Measurements from ENCODE around the gene DHH. TPM values are rescaled to one million over a fixed set of nuclear protein-coding genes. Genes with fewer than 3 reads are reported as not detected.

The DHH gene
- total RNA-seq, 1 experiment from 2014 or later = 0.15 TPM

GRCh38 chr12:49098035-49098451 is 3.4 kb upstream of the DHH start (continued):
- TF ChIP-seq ZNF532 (CRISPR knock-in tag; IDR thresholded peaks at IDR 0.05; ENCODE audit: borderline replicate concordance) (no peak), E2F4 (CRISPR knock-in tag; IDR thresholded peaks at IDR 0.05; ENCODE audit: borderline replicate concordance, low read depth) (no peak), ELF4 (CRISPR knock-in tag; IDR thresholded peaks at IDR 0.05; ENCODE audit: low read depth) (no peak)

- ChIA-PET POLR2A (no interaction called here), CTCF (interaction anchor here (1.0 to 14.5 kb wide), 13 partner anchors 10 to 226 kb away, joined by 3 to 216 read pairs (median 5); partner anchors contain the start of genes LMBR1L and TROAP)
- no peaks in the 10 kb centered on the region for H3K9me3 Mint-ChIP-seq
- ATAC-seq (no peak), DNase-seq (ENCODE audit: low spot score) (no peak)
- H3K27ac Mint-ChIP-seq = no peak overlapping the region
- H3K4me1 Mint-ChIP-seq = peaks cover 24% of the 10 kb centered on the region
- H3K4me3 Mint-ChIP-seq = no peak overlapping the region
- H3K36me3 Mint-ChIP-seq = peaks cover 28% of the 10 kb centered on the region
- peaks cover 35% of the 10 kb centered on the region for H3K27me3 Mint-ChIP-seq (ENCODE audit: low read depth)
- no peak for TF ChIP-seq TCF7 (CRISPR knock-in tag; IDR thresholded peaks at IDR 0.05; ENCODE audit: low read depth)
- TF ChIP-seq NR2C2 (CRISPR knock-in tag; IDR thresholded peaks at IDR 0.05) = no peak
- TF ChIP-seq ZNF121 (CRISPR knock-in tag; IDR thresholded peaks at IDR 0.05) = no peak
- no peak for TF ChIP-seq ZNF512 (CRISPR knock-in tag; IDR thresholded peaks at IDR 0.05; ENCODE audit: borderline replicate concordance)
- TF ChIP-seq GTF2I (CRISPR knock-in tag; conservative IDR thresholded peaks at IDR 0.05) = no peak
- no peak for TF ChIP-seq ATF2 (CRISPR knock-in tag; IDR thresholded peaks at IDR 0.05; ENCODE audit: borderline replicate concordance, low read depth)
- no peak for TF ChIP-seq HMGA2 (CRISPR knock-in tag; IDR thresholded peaks at IDR 0.05)
Measured at GRCh38 chr12:49097381-49097780, 2.8 kb upstream of the DHH start.

GRCh38 chr12:49094975-49095365 is 369 bp upstream of the DHH start:
- ATAC-seq = no peak
- H3K36me3 Mint-ChIP-seq = peaks cover 7% of the 10 kb centered on the region; the same call in 1 of the 2 replicates
- CTCF ChIA-PET = interaction anchor here (0.6 to 4.6 kb wide), 15 partner anchors 9 to 117 kb away, joined by 3 to 64 read pairs (median 4); partner anchors contain the start of genes RHEBL1, TUBA1B and WNT1
- TF ChIP-seq MXD4 (CRISPR knock-in tag; IDR thresholded peaks at IDR 0.05; ENCODE audit: borderline replicate concordance) (no peak), ZBTB21 (CRISPR knock-in tag; IDR thresholded peaks at IDR 0.05; ENCODE audit: borderline replicate concordance) (no peak), HMGXB4 (CRISPR knock-in tag; IDR thresholded peaks at IDR 0.05) (no peak), ZNF671 (CRISPR knock-in tag; IDR thresholded peaks at IDR 0.05) (no peak), ATF1 (CRISPR knock-in tag; IDR thresholded peaks at IDR 0.05) (no peak), E2F4 (CRISPR knock-in tag; IDR thresholded peaks at IDR 0.05; ENCODE audit: borderline replicate concordance, low read depth) (no peak), JAZF1 (CRISPR knock-in tag; IDR thresholded peaks at IDR 0.05) (no peak), ZNF416 (CRISPR knock-in tag; IDR thresholded peaks at IDR 0.05) (no peak), TEAD1 (CRISPR knock-in tag; IDR thresholded peaks at IDR 0.05) (no peak), SMAD4 (CRISPR knock-in tag; IDR thresholded peaks at IDR 0.05) (no peak)
- no peak for DNase-seq (ENCODE audit: low spot score)
- POLR2A ChIA-PET = no interaction called here
- peaks cover 59% of the 10 kb centered on the region for H3K27me3 Mint-ChIP-seq (ENCODE audit: low read depth)
- H3K4me1 Mint-ChIP-seq = peaks cover 43% of the 10 kb centered on the region
- no peak overlapping the region for H3K27ac Mint-ChIP-seq
- peak overlapping the region; percentile 55 for H3K4me3 Mint-ChIP-seq
- H3K9me3 Mint-ChIP-seq = no peaks in the 10 kb centered on the region
